Esophagus squamous epithelium (tissue), 4 donors: ENCODE results near the gene CILP2.

Experiments used
- POLR2A ChIP-seq, 4 donors: fragments of 450-650 bp; IDR thresholded peaks; one replicate each; pipeline ENCODE4 v1.6.1; 2017; ENCODE audit warnings: antibody characterized with exemption in 4 of 4, mild to moderate bottlenecking in 4 of 4, moderate library complexity in 3 of 4
- TF ChIP-seq, protein P1 (sequence below), 6 experiments: fragments of 450-650 bp in 4 of 6; fragments of 200-600 bp in 2 of 6; sonication (generic) in 2 of 6; IDR thresholded peaks; one replicate each; pipeline ENCODE4 v1.5.1; 2016 to 2019; ENCODE audit warnings: antibody characterized with exemption in 6 of 6, mild to moderate bottlenecking in 4 of 6, moderate library complexity in 4 of 6

DNA sequence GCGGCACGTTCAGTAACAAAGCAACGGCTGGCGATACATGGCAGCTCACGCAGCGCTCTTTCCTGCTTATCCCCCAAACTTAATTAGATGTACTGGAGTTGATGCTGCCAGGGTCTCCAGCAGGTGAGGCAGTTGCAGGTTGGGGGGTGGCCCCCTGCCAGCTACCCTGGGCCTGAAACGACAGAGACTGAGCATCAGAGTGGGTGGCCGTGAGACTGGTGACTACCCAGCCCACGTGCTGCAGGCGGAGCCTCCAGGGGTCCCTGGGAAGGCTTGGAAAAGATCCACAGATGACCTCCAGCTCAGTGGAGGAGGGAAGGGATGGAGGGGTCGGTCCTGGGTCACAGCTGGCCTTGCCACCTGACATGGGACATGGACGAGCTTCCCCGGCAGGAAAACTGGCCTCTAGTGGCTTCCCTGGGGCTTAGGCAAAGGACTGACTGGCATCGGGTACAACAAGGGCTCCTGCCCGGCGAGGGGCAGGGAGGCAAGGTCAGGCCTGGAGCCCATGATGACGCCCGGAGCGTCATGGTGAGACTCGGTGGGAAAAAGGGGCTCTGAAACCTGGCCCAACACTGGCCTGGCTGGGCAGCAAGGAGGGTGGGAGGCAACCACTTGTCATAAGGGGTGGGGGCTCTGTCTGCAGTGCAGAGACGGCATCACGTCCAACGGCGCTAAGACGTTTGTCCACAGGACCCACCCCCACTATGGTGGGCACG lies 24.0 kb downstream of the CILP2 start:
- TF ChIP-seq POLR2A (IDR thresholded peaks at IDR 0.05): no peak
- TF ChIP-seq, protein P1, sequence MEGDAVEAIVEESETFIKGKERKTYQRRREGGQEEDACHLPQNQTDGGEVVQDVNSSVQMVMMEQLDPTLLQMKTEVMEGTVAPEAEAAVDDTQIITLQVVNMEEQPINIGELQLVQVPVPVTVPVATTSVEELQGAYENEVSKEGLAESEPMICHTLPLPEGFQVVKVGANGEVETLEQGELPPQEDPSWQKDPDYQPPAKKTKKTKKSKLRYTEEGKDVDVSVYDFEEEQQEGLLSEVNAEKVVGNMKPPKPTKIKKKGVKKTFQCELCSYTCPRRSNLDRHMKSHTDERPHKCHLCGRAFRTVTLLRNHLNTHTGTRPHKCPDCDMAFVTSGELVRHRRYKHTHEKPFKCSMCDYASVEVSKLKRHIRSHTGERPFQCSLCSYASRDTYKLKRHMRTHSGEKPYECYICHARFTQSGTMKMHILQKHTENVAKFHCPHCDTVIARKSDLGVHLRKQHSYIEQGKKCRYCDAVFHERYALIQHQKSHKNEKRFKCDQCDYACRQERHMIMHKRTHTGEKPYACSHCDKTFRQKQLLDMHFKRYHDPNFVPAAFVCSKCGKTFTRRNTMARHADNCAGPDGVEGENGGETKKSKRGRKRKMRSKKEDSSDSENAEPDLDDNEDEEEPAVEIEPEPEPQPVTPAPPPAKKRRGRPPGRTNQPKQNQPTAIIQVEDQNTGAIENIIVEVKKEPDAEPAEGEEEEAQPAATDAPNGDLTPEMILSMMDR (IDR thresholded peaks at IDR 0.05): no peak
